Suprapubic skin (tissue), 4 donors: Measurements from ENCODE around the gene SMPD3.

Experiments used
- POLR2A ChIP-seq, 2 donors: fragments of 450-650 bp; IDR thresholded peaks; one replicate each; pipeline ENCODE4 v1.6.1; 2017; ENCODE audit warnings: antibody characterized with exemption in 2 of 2, mild to moderate bottlenecking in 2 of 2, moderate library complexity in 2 of 2
- POLR2AphosphoS5 ChIP-seq, 3 donors: sonication (generic); formaldehyde crosslinking; IDR thresholded peaks; one replicate each; pipeline ENCODE4 v1.6.1; 2017; ENCODE audit warnings: antibody characterized with exemption in 3 of 3
- TF ChIP-seq, protein P1 (sequence below), 2 donors: fragments of 200-600 bp in 1 of 2; fragments of 450-650 bp in 1 of 2; sonication (generic) in 1 of 2; IDR thresholded peaks; one replicate each; pipeline ENCODE4 v1.5.1; 2016 to 2019; ENCODE audit warnings: antibody characterized with exemption in 2 of 2, mild to moderate bottlenecking in 1 of 2, moderate library complexity in 1 of 2

DNA sequence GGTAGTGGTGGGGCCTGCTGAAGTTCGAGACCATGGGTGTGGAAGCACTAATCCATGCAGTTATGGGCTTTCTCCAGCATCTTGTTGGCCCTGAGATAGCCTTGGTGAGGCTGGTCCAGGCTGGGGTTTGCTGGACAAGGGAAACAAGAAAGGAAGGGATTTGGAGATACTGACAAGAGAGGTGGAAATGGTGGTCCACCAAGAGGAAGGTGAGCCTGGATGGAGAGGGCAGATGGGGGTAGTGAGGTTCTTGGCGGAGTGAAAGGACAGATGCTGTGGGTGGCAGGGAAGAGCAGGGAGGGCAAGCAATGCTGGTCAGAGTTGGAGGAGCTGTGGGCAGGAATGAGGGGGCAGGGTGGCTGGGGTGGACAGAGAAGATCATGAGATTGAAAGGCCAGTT is 5.5 kb upstream of the SMPD3 start:
- TF ChIP-seq, protein P1, sequence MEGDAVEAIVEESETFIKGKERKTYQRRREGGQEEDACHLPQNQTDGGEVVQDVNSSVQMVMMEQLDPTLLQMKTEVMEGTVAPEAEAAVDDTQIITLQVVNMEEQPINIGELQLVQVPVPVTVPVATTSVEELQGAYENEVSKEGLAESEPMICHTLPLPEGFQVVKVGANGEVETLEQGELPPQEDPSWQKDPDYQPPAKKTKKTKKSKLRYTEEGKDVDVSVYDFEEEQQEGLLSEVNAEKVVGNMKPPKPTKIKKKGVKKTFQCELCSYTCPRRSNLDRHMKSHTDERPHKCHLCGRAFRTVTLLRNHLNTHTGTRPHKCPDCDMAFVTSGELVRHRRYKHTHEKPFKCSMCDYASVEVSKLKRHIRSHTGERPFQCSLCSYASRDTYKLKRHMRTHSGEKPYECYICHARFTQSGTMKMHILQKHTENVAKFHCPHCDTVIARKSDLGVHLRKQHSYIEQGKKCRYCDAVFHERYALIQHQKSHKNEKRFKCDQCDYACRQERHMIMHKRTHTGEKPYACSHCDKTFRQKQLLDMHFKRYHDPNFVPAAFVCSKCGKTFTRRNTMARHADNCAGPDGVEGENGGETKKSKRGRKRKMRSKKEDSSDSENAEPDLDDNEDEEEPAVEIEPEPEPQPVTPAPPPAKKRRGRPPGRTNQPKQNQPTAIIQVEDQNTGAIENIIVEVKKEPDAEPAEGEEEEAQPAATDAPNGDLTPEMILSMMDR (IDR thresholded peaks at IDR 0.05), result no peak
- TF ChIP-seq POLR2AphosphoS5 (IDR thresholded peaks at IDR 0.05) (no peak), POLR2A (IDR thresholded peaks at IDR 0.05) (no peak)
